ENCODE measurements around the gene ASPG.

The ASPG gene

GRCh38 chr14:104113631-104114420, 28.3 kb downstream of the ASPG start:
- no peak overlapping the region for H3K27ac ChIP-seq (ENCODE audit: low read depth, low read length)
- no peaks in the 10 kb centered on the region for H3K9me3 ChIP-seq (ENCODE audit: control insufficient read depth, insufficient read depth, low read length)
- no peak overlapping the region for H3K4me3 ChIP-seq (ENCODE audit: low read length)
- H3K9me2 ChIP-seq (replicated peaks; ENCODE audit: control insufficient read depth, low read length): no peaks in the 10 kb centered on the region
- no peak overlapping the region for H3K4me2 ChIP-seq (ENCODE audit: low read length)
- no peaks in the 10 kb centered on the region for H3K79me2 ChIP-seq (ENCODE audit: control insufficient read depth, low read length)
- H3K4me1 ChIP-seq (ENCODE audit: control insufficient read depth, low read length): no peaks in the 10 kb centered on the region
- no peaks in the 10 kb centered on the region for H3K36me3 ChIP-seq (ENCODE audit: control insufficient read depth, low read length)
- H3F3A ChIP-seq (ENCODE audit: control insufficient read depth, insufficient read depth): no peaks in the 10 kb centered on the region
- no peaks in the 10 kb centered on the region for H3K27me3 ChIP-seq (ENCODE audit: control insufficient read depth, low read length)
- H4K20me1 ChIP-seq (ENCODE audit: control insufficient read depth, insufficient read depth, low read depth, low read length): no peaks in the 10 kb centered on the region
- no peak for TF ChIP-seq CTCF (IDR thresholded peaks at IDR 0.05; ENCODE audit: low read depth, low read length, poor library complexity, severe bottlenecking)
- no peak for TF ChIP-seq EZH2phosphoT487 (IDR thresholded peaks at IDR 0.05; ENCODE audit: borderline replicate concordance, low read length)

- no peaks in the 10 kb centered on the region for H3K36me3 ChIP-seq (ENCODE audit: control insufficient read depth, low read length)
- no peaks in the 10 kb centered on the region for H3F3A ChIP-seq (ENCODE audit: control insufficient read depth, insufficient read depth)
- no peak overlapping the region for H3K27ac ChIP-seq (ENCODE audit: low read depth, low read length)
- no peaks in the 10 kb centered on the region for H3K9me2 ChIP-seq (replicated peaks; ENCODE audit: control insufficient read depth, low read length)
- no peaks in the 10 kb centered on the region for H4K20me1 ChIP-seq (ENCODE audit: control insufficient read depth, insufficient read depth, low read depth, low read length)
- H3K27me3 ChIP-seq (ENCODE audit: control insufficient read depth, low read length): no peaks in the 10 kb centered on the region
- no peaks in the 10 kb centered on the region for H3K9me3 ChIP-seq (ENCODE audit: control insufficient read depth, insufficient read depth, low read length)
- no peak overlapping the region for H3K4me3 ChIP-seq (ENCODE audit: low read length)
- no peaks in the 10 kb centered on the region for H3K79me2 ChIP-seq (ENCODE audit: control insufficient read depth, low read length)
- no peaks in the 10 kb centered on the region for H3K4me1 ChIP-seq (ENCODE audit: control insufficient read depth, low read length)
- TF ChIP-seq EZH2phosphoT487 (IDR thresholded peaks at IDR 0.05; ENCODE audit: borderline replicate concordance, low read length) (no peak), CTCF (IDR thresholded peaks at IDR 0.05; ENCODE audit: low read depth, low read length, poor library complexity, severe bottlenecking) (no peak)
- H3K4me2 ChIP-seq (ENCODE audit: low read length): no peak overlapping the region
Measured at GRCh38 chr14:104114421-104115130, 29.1 kb downstream of the ASPG start.

- H3K27ac ChIP-seq (ENCODE audit: low read depth, low read length): no peak overlapping the region
- H3K36me3 ChIP-seq (ENCODE audit: control insufficient read depth, low read length): no peaks in the 10 kb centered on the region
- H3K9me3 ChIP-seq (ENCODE audit: control insufficient read depth, insufficient read depth, low read length): no peaks in the 10 kb centered on the region
- no peak overlapping the region for H3K4me3 ChIP-seq (ENCODE audit: low read length)
- H3K4me2 ChIP-seq (ENCODE audit: low read length): no peak overlapping the region
- no peaks in the 10 kb centered on the region for H3F3A ChIP-seq (ENCODE audit: control insufficient read depth, insufficient read depth)
- no peaks in the 10 kb centered on the region for H3K9me2 ChIP-seq (replicated peaks; ENCODE audit: control insufficient read depth, low read length)
- TF ChIP-seq CTCF (IDR thresholded peaks at IDR 0.05; ENCODE audit: low read depth, low read length, poor library complexity, severe bottlenecking) (no peak), EZH2phosphoT487 (IDR thresholded peaks at IDR 0.05; ENCODE audit: borderline replicate concordance, low read length) (no peak)
- H4K20me1 ChIP-seq (ENCODE audit: control insufficient read depth, insufficient read depth, low read depth, low read length): no peaks in the 10 kb centered on the region
- H3K4me1 ChIP-seq (ENCODE audit: control insufficient read depth, low read length): no peaks in the 10 kb centered on the region
- H3K27me3 ChIP-seq (ENCODE audit: control insufficient read depth, low read length): no peaks in the 10 kb centered on the region
- H3K79me2 ChIP-seq (ENCODE audit: control insufficient read depth, low read length): no peaks in the 10 kb centered on the region
Measured at GRCh38 chr14:104115131-104115600, 29.7 kb downstream of the ASPG start.

Data from DOHH2 (cell line).